C4-2B (cell line): Measurements from ENCODE around the gene LMO7.

Source experiments
- ZFX ChIP-seq: fragments of 450-650 bp; IDR thresholded peaks from 2 replicates; pipeline ENCODE4 v1.6.1; 2017
- TF ChIP-seq, protein P1 (sequence below): fragments of 450-650 bp; conservative IDR thresholded peaks from 2 replicates; pipeline ENCODE4 v1.5.1; 2017; ENCODE audit warnings: mild to moderate bottlenecking

DNA sequence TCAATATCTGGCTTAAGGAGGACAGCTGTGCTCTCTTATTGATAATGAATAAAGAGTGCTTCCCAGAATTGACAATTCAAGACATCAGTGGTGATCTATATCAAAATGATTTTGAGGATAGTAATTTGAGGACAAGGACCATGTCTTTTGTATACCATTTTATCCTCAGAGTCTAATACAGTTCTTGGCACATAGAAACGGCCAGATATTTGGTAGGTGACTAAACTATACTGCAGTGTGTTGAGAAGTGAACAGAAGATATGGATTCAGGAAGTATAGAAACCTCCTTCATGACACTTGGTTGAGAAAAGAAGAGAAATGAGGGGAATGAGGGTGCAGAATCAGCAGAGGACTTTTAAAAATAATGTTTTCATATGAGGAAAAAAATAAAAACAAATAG lies 16.1 kb upstream of the LMO7 start:
- TF ChIP-seq, protein P1, sequence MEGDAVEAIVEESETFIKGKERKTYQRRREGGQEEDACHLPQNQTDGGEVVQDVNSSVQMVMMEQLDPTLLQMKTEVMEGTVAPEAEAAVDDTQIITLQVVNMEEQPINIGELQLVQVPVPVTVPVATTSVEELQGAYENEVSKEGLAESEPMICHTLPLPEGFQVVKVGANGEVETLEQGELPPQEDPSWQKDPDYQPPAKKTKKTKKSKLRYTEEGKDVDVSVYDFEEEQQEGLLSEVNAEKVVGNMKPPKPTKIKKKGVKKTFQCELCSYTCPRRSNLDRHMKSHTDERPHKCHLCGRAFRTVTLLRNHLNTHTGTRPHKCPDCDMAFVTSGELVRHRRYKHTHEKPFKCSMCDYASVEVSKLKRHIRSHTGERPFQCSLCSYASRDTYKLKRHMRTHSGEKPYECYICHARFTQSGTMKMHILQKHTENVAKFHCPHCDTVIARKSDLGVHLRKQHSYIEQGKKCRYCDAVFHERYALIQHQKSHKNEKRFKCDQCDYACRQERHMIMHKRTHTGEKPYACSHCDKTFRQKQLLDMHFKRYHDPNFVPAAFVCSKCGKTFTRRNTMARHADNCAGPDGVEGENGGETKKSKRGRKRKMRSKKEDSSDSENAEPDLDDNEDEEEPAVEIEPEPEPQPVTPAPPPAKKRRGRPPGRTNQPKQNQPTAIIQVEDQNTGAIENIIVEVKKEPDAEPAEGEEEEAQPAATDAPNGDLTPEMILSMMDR: no peak
- TF ChIP-seq ZFX: no peak
